Caco-2 (cell line): Measurements from ENCODE around the gene CDCA8. TPM values are rescaled to one million over a fixed set of nuclear protein-coding genes. Genes with fewer than 3 reads are reported as not detected.

Experiments
- BruUV-seq: library from RNA; stranded (reverse); fragments of 400-500 nt; replicated peaks from 2 replicates; lab custom pipeline; 2021; lab: Mats Ljungman, UMichigan
- CTCF ChIA-PET: fragments of 300-600 bp; sonication (Branson Sonifier 250); formaldehyde crosslinking; loops from one replicate; lab custom pipeline; 2022; ENCODE audit warnings: antibody characterized with exemption; lab: Charles Lee
- POLR2A ChIA-PET: fragments of 300-600 bp; sonication (Branson Sonifier 250); formaldehyde crosslinking; loops from one replicate; lab custom pipeline; 2022; ENCODE audit warnings: antibody characterized with exemption; lab: Charles Lee
- DNase-seq, 2 experiments: peaks; one replicate each; pipeline versions ENCODE4 v3.0.0 to v3.0.0-alpha.2; 2020 to 2022
- H3K27me3 ChIP-seq: replicated peaks from 2 replicates; pipeline ENCODE4 v1.6.0; 2011; ENCODE audit warnings: low read length; ENCODE audit not compliant: control insufficient read depth, insufficient read depth
- H3K36me3 ChIP-seq: 2 replicates; pipeline ENCODE4 v1.5.1; 2011; ENCODE audit warnings: low read length; ENCODE audit not compliant: control insufficient read depth, insufficient read depth
- H3K4me1 ChIP-seq: fragments of 250-450 bp; sonication (Bioruptor Pico); 2 replicates; pipeline ENCODE4 v1.5.1; 2020; ENCODE audit warnings: mild to moderate bottlenecking
- H3K4me3 ChIP-seq: 2 replicates; pipeline ENCODE4 v1.5.1; 2011; ENCODE audit warnings: low read depth, mild to moderate bottlenecking, control low read depth, low read length
- H3K9me3 ChIP-seq: fragments of 250-450 bp; sonication (Bioruptor Pico); 2 replicates; pipeline ENCODE4 v1.5.1; 2020; ENCODE audit warnings: mild to moderate bottlenecking, moderate library complexity
- H3K27ac Mint-ChIP-seq: one replicate; pipeline ENCODE4 v1.8.0; 2022; ENCODE audit warnings: mixed read lengths; ENCODE audit not compliant: unreplicated experiment
- H3K27me3 Mint-ChIP-seq: one replicate; pipeline ENCODE4 v1.8.0; 2022; ENCODE audit warnings: mixed read lengths; ENCODE audit not compliant: insufficient read depth, unreplicated experiment
- H3K36me3 Mint-ChIP-seq: one replicate; pipeline ENCODE4 v1.8.0; 2022; ENCODE audit warnings: mild to moderate bottlenecking, mixed read lengths; ENCODE audit not compliant: insufficient read depth, unreplicated experiment
- H3K4me1 Mint-ChIP-seq: one replicate; pipeline ENCODE4 v1.8.0; 2022; ENCODE audit warnings: low read depth, mixed read lengths; ENCODE audit not compliant: unreplicated experiment
- H3K4me3 Mint-ChIP-seq: one replicate; pipeline ENCODE4 v1.8.0; 2022; ENCODE audit warnings: mild to moderate bottlenecking, moderate library complexity, mixed read lengths; ENCODE audit not compliant: unreplicated experiment
- H3K9me3 Mint-ChIP-seq: one replicate; pipeline ENCODE4 v1.8.0; 2022; ENCODE audit warnings: mixed read lengths; ENCODE audit not compliant: unreplicated experiment
- intact Hi-C: fragments of 100-400 bp; cut with micrococcal nuclease; formaldehyde crosslinking; loops from one replicate; pipeline ENCODE4 v1.10.0; 2022; ENCODE audit not compliant: unreplicated experiment
- total RNA-seq: library from RNA; stranded (reverse); gene quantifications from 2 replicates; pipeline ENCODE4 v1.2.3, GENCODE V29; 2022
- TF ChIP-seq, protein P1 (sequence below), 2 experiments: fragments of 200-600 bp in 1 of 2; IDR thresholded peaks; 1 replicate in 1 of 2; 2 replicates in 1 of 2; pipeline versions ENCODE4 v1.5.1 to v1.8.0; 2011 to 2022; ENCODE audit warnings: antibody characterized with exemption in 1 of 2, control low read depth in 1 of 2, inconsistent platforms in 1 of 2, low read depth in 1 of 2, low read length in 1 of 2, mild to moderate bottlenecking in 1 of 2, moderate library complexity in 1 of 2; ENCODE audit not compliant: insufficient read depth in 1 of 2, severe bottlenecking in 1 of 2, unreplicated experiment in 1 of 2

The CDCA8 gene
- total RNA-seq, 1 experiment from 2014 or later: 37.0 TPM

- no peaks in the 10 kb centered on the region for H3K9me3 Mint-ChIP-seq
- Histone ChIP-seq H3K4me1 (no peaks in the 10 kb centered on the region), H3K9me3 (no peaks in the 10 kb centered on the region), H3K27me3 (no peaks in the 10 kb centered on the region), H3K4me3 (no peak overlapping the region), H3K36me3 (no peaks in the 10 kb centered on the region)
- ChIA-PET POLR2A (no interaction called here), CTCF (no interaction called here)
- intact Hi-C loops: no loop called here
- TF ChIP-seq, protein P1, sequence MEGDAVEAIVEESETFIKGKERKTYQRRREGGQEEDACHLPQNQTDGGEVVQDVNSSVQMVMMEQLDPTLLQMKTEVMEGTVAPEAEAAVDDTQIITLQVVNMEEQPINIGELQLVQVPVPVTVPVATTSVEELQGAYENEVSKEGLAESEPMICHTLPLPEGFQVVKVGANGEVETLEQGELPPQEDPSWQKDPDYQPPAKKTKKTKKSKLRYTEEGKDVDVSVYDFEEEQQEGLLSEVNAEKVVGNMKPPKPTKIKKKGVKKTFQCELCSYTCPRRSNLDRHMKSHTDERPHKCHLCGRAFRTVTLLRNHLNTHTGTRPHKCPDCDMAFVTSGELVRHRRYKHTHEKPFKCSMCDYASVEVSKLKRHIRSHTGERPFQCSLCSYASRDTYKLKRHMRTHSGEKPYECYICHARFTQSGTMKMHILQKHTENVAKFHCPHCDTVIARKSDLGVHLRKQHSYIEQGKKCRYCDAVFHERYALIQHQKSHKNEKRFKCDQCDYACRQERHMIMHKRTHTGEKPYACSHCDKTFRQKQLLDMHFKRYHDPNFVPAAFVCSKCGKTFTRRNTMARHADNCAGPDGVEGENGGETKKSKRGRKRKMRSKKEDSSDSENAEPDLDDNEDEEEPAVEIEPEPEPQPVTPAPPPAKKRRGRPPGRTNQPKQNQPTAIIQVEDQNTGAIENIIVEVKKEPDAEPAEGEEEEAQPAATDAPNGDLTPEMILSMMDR (IDR thresholded peaks at IDR 0.05; ENCODE audit: insufficient read depth in 1 of 2, low read depth in 1 of 2, low read length in 1 of 2, severe bottlenecking in 1 of 2, unreplicated experiment in 1 of 2): no peak
- H3K27me3 Mint-ChIP-seq: no peaks in the 10 kb centered on the region
- no peaks in the 10 kb centered on the region for H3K4me1 Mint-ChIP-seq
- BruUV-seq: no TSS peak
- no peak overlapping the region for H3K4me3 Mint-ChIP-seq
- H3K27ac Mint-ChIP-seq: no peak overlapping the region
- no peak for DNase-seq
- peaks cover 68% of the 10 kb centered on the region for H3K36me3 Mint-ChIP-seq
These were observed 10.7 kb downstream of the CDCA8 start for GRCh38 chr1:37703061-37703460.

- Mint-ChIP-seq H3K4me3 (no peak overlapping the region), H3K36me3 (peaks cover 77% of the 10 kb centered on the region), H3K9me3 (no peaks in the 10 kb centered on the region), H3K27me3 (no peaks in the 10 kb centered on the region), H3K4me1 (no peaks in the 10 kb centered on the region), H3K27ac (no peak overlapping the region)
- CTCF ChIA-PET: no interaction called here
- Histone ChIP-seq H3K36me3 (no peaks in the 10 kb centered on the region), H3K4me3 (no peak overlapping the region), H3K4me1 (no peaks in the 10 kb centered on the region), H3K9me3 (no peaks in the 10 kb centered on the region), H3K27me3 (no peaks in the 10 kb centered on the region)
- TF ChIP-seq, protein P1 (IDR thresholded peaks at IDR 0.05; ENCODE audit: insufficient read depth in 1 of 2, low read depth in 1 of 2, low read length in 1 of 2, severe bottlenecking in 1 of 2, unreplicated experiment in 1 of 2): no peak
- POLR2A ChIA-PET: interaction anchor here (0.6 kb wide), 1 partner anchor 633 kb away, joined by 4 read pairs; no protein-coding TSS in a partner anchor
- no peak for DNase-seq
- BruUV-seq: no TSS peak
- intact Hi-C loops: no loop called here
These were observed 12.7 kb downstream of the CDCA8 start for GRCh38 chr1:37704966-37705365.

DNA sequence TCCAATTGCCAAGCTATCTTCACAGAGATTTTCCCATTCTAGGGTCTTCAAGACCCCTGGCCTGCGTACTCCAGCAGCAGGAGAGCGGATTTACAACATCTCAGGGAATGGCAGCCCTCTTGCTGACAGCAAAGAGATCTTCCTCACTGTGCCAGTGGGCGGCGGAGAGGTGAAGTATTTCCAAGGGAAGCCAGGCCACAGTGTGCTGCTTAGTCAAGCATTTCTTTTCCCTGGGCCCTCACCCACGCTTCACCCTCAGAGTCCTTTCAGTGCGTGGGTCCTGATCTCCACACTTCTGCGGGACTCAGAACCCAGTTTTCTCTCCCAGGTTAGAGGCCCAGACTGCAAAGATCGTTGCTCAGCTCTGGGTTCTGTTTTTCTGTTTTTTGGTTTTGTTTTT is 13.1 kb downstream of the CDCA8 start:
- no peak for DNase-seq
- TF ChIP-seq, protein P1 (IDR thresholded peaks at IDR 0.05; ENCODE audit: insufficient read depth in 1 of 2, low read depth in 1 of 2, low read length in 1 of 2, severe bottlenecking in 1 of 2, unreplicated experiment in 1 of 2): no peak
- H3K9me3 Mint-ChIP-seq: no peaks in the 10 kb centered on the region
- H3K36me3 ChIP-seq: no peaks in the 10 kb centered on the region
- H3K4me3 Mint-ChIP-seq: no peak overlapping the region
- H3K27me3 Mint-ChIP-seq: no peaks in the 10 kb centered on the region
- intact Hi-C loops: no loop called here
- ChIA-PET POLR2A (interaction anchor here (0.6 kb wide), 1 partner anchor 633 kb away, joined by 4 read pairs; no protein-coding TSS in a partner anchor), CTCF (no interaction called here)
- H3K4me1 ChIP-seq: no peaks in the 10 kb centered on the region
- H3K27me3 ChIP-seq: no peaks in the 10 kb centered on the region
- H3K36me3 Mint-ChIP-seq: peaks cover 74% of the 10 kb centered on the region
- H3K4me1 Mint-ChIP-seq: no peaks in the 10 kb centered on the region
- H3K9me3 ChIP-seq: no peaks in the 10 kb centered on the region
- H3K27ac Mint-ChIP-seq: no peak overlapping the region
- BruUV-seq: no TSS peak
- H3K4me3 ChIP-seq: no peak overlapping the region
